NCI-H146 (cell line): ENCODE measurements around the gene ELOVL5.

Experiments used
- DNase-seq: peaks from one replicate; lab custom pipeline; 2025; lab: John Stamatoyannopoulos, UW

ELOVL5 gene

DNA sequence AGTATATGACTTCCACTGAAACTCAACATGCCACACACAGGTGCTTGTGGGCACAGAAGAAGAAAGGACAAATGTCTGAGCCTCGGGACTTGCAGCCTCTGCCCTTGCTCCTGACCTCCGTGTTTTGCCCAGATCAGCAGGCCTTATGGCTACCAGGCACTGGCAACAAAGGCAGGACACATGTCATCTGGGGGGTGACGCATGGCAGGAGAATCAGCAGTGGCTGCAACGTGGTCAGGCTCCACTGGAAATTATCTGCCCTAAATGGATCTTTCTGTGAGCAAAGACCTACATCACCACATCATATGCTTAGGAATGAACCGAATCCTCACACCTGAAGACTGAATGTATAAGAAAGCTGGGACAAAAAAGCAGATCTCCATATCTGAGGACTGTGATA is 78.9 kb downstream of the ELOVL5 start:
- no peak for DNase-seq

DNA sequence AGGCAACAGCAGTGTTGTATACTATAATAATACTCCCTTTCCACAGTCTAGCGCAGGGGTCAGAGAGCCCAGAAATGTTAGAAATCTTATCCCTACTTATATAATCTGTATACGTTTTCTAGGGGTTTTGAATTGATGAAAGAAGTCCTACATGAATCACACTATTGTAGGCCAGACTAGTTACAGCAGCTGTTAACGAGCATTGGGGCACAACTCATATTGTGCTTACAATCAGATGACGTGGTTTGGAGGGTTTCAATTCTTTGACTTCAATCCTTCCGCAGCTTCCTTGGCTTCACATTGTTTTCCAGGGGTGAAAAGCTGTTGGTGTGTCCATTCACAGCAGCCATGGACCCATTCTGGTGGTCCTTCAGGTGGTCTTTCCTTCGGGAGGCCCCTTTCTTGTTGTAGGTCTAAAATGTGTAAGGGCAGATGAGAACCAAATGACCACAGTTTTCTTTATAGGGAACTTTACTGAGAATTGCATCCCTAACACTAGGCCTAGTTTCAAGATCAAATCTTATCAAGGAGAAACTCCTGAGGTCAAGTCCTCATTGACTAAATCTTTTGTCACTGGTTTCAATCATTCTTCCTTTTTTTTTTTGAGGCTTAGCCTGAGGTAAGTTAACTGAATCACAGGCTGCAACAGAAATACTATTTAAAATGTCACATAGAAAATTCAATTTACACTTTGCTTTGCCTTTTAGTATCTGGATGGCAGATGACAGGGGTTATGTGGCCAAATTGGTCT is 79.7 kb downstream of the ELOVL5 start:
- no peak for DNase-seq

DNA sequence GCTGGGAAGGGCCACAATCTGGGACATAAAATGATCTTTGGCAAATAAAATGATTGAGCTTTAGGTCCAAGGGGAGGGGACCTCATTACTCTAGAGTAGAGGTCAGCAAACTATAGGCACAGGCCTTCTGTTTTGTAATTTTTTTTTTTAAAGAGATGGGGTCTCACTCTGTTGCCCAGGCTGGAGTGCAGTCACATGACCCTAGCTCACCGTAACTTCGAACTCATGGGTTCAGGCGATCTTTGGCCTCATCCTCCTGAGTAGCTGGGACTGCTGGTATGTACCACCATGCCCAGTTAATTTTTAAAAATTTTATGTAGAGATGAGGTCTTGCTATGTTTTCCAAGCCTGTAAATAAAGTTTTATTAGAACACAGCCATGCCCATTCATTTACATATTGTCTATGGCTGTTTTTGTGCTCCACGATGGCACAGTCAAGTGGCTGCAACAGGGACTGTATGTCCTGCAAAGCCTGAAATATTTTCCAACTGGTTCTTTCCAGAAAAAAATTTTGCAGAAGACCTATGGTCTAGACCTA is 82.1 kb downstream of the ELOVL5 start:
- no peak for DNase-seq

DNA sequence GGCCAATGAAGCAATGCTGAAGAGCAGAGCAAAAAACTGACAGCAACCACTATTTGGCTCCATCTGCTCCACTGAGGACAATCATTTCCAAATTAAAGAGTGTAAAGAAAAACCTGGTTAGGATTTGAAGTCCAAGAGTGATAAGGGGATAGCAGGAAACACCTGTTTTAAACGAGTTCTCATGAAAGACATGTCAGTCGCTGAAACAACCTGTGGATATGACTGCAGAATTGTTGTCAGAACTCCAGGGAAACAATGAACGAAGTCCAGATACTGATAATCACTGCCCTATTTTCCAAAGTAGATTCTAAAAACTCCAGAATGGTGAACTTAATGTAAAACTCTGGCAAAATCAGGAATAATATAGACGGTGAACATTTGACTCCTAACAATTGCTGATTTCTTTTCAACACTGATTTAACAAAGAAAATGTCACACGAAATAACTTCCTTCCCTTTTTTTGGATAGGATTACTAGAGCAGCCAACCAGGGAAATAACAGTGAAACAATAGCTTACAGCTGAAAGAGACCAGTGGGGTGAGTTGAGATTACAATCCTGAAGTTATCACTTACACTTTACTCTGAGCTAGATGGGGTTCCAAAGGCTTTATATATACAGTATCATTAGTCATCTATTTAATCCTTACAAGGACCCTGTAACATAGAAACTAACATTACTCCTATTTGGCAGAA is 83.7 kb downstream of the ELOVL5 start:
- DNase-seq = no peak

DNA sequence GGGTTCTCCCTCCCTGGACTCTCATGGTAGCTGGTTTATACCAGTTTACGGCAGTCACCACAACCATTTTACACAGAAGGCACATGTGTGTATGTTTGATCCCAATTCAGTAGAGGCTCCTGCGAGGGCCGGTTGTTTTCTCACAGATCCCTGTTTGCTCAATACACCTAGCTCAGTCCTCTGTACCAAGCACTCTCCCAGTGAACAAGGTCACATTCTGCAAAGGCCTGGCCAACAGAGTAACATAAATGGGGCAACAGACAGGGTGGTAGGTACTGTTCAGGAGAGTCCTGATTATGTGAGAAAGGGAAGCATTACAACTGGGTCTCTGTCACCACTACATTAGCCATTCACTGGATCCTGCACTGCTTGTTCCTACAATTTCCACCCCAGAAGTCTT is 84.4 kb downstream of the ELOVL5 start:
- DNase-seq = no peak

DNA sequence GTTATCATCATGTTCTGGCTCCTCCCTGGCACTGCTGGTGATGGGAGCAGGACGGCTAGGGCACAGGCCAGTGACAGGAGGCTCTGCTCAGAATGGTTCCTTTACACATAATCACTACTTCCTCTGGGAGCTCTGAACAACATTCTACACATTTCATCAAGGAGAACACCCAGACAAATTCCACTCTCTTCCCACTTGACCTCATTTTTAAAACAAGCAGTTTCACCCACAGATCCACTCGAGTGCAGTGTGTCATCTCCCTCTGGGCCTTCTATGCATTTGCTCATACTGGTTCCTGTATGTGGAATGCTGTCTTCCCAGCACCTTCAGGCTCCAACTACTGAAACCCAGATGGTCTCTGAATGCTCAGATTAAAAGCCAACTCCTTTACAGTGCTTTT is 84.8 kb downstream of the ELOVL5 start:
- no peak for DNase-seq

DNA sequence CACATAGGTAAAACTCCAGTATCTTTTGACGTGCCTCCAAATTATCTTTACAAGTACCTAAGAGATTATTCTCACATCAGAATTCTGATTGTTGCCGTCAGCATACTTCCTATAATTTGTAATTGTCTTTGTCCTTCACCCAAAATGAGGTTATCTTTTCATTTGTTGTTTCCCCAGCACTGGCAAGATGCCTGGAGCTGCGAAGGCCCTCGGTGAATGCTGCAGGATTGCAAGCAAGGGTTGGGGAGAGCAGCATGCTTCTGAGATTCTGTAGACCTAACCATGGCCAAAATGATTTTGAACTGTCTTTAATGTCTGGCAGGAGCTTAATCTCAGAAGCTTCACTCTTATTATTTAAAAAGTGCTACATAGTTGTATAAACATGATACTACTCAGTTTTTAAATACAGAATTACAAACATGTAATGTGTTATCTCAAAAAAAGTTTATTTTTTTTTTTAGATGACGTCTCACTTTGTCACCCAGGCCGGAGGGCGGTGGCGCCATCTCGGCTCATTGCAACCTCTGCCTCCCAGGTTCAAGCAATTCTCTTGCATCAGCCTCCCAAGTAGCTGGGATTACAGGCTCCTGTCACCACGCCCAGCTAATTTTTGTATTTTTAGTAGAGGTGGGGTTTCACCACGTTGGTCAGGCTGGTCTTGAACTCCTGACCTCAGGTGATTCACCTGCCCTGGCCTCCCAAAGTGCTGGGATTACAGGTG is 88.7 kb downstream of the ELOVL5 start:
- DNase-seq = no peak

DNA sequence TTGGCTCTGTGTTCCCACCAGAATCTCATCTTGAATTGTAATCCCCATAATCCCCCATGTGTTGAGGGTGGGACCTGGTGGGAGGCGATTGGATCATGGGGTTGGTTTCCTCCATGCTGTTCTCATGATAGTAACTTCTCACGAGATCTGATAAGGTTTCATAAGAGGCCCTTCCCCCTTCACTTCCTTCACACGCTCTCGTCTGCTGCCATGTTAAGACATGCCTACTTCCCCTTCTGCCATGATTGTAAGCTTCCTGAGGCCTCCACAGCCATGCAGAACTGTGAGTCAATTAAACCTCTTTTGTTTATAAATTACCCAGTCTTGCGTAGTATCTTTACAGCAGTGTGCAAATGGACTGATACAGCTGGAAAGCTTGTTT is 90.0 kb downstream of the ELOVL5 start:
- no peak for DNase-seq

DNA sequence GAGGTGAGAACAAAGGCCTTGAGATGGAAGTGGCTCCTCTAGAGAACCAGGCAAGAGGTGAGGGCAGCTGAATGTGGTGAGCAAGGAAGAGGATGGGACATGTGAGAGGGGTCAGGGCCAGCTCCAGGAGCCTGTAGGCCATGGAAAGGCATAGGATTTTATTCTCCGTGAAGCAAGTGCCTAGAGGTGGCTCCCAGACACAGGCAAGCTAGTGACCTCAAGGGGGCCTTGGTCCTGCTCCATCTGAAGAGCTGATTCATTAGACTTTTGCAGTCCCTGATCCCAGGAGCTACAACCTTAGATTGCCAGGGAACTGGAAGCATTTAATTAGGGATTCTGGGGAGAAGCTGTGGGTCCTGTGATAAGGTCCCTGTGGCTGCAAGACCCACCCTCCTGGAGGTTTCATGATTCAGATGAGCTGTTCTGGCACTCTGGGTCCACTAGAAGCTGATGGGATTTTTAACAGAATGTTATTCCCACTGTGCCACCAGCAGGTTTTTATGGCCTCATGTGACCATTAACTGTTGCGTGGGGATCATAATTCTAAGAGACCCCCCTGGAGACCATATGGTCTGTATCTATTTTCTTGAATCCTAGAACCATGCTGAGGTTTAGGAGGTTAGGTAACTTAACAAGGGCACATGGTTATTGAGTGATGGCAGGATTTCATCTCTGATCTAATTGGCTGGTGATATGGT is 90.5 kb downstream of the ELOVL5 start:
- no peak for DNase-seq

DNA sequence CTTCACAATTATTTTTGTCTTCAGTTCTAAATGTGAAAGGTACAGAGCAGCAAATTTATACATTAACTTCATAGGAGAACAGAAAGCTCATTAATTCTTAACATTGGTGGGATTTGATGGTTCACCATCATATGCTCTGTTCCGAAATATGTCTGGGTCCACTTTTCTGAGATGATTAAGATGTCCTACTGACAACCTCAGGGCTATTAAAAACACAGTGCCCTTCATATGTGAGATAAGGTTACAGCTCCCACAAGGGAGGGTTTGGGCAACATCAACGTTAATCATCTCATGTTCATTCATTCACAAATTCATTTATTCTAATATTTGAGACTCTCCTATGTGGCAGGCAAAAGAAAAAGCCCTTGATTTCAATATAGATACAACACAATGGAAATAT is 91.2 kb downstream of the ELOVL5 start:
- DNase-seq = no peak

DNA sequence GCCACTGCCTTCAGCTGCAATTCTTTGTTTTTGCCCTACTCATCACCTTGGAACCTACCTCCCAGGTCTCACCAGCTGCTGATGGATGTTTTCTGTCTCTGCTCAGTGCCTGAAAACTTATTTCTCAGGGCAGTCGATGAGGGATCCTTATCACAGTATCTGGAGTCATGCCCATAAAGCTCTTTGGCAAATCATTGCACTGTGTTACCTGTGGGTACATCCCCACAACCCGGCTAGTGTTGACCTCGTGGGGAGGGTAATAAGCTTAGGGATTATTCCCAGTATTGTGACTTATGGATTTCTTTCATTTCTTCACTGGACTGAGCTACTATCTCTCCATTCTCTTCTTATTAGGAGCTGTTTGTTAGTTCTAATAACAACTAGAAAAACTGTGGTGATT is 91.7 kb downstream of the ELOVL5 start:
- DNase-seq = no peak

DNA sequence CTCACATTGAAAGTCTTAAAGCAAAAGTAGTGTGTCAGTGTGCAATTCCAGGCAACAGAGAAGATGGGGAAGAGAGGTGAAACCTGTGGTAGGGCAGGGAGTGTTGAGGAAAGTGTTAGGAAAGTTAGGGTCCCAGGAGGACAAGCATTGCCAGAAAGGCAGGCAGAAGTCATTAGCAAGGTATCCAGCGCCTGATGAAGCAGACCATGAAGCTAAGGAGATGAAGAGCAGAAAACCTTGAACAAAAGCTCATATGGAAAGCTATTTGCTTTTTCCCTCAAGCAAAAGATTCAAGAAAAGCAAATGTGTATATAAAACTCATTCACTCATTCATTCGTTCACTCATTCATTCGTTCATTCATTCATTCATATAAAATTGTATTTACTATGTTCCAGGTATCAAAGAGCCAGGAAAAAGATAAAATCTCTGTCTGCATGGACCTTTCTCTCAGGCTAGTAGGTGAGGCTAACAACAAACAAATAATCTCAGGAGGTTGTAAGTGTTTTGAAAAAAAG is 96.5 kb downstream of the ELOVL5 start:
- no peak for DNase-seq

DNA sequence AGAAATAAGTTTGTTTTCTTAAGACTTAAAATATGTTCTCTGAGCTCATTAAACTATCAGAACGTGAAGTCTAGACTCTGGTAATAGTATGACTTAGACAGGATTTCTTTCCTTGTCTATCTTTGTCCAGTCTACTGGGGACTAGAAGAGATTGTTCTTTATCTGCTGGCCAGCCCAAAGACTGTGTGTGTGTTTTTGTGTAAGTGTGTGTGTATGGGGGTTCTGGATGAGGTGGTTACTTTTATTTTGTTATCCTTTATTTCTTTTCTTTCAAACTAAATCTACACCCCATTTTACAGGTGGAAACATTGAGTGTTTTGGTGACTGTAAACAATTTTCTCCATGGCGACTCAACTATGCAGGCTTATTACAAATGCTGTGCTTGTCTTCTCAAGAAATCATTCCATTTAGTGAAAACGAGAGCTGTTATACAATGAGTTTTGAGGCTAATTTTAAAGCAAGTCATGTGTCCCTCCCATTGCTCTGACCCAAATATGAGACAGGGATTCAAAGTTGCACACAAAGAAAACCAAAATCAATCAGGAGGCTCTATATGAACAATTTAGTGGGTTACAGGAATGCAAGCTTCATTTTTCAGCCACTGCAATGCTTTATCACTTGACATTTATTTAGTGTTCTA is 97.6 kb downstream of the ELOVL5 start:
- DNase-seq = no peak

DNA sequence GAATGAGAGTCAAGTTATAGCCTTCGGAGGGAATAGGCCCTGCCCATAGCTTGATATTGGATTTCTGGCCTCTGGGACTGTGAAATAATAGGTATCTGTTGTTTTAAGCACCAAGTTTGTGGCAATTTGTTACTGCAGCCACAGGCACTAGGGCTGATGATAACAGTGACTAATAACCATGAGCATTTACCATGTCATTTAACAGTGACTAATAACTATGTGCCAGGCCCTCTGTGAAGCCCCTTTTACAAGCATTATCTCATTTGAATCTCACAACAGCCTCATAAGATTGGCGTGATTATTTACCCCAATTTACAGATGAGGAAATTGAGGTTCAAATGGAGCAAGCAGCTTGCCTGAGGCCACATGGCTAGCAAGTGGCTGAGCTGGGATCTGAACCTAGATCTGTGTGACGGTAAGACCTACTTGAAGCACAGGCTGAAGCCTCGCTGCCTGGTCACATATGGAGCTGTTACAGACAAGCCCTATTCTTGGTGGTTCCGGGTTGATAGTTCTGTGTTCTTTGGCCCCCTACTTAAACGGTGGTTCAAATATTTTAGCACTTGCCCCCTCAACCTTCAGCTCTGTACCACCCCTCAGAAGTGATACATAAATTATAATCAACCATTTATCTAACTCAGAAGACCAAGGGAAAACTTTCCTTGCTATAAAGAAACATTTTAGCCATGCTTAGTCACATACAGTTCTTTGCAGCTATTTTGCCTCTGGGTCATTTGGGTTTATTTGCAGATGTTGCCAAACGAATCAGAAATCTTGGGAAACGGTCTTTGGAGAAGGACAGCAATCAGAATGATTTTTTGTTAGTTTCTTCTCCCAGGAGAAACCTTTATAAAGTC is 98.3 kb downstream of the ELOVL5 start:
- no peak for DNase-seq

DNA sequence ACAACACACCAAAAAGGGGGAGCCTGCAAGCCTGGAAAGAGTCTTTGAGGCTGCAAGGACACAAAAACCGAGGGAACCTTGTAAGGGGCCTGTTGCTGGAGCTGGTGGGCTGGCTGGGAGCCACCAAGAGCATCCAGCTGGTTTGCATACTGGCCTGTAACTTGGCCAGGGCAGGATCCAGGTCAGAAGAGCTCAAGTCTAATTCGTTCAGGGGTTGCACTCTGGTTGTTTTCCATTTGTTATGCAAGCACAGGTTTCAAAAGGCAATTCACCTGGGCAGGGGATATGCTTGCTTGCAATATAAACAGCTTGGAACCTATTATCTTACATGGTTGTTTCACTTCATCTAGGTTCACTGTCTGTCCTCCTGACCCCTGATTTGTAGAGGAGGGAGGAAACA is 101.8 kb downstream of the ELOVL5 start:
- no peak for DNase-seq

DNA sequence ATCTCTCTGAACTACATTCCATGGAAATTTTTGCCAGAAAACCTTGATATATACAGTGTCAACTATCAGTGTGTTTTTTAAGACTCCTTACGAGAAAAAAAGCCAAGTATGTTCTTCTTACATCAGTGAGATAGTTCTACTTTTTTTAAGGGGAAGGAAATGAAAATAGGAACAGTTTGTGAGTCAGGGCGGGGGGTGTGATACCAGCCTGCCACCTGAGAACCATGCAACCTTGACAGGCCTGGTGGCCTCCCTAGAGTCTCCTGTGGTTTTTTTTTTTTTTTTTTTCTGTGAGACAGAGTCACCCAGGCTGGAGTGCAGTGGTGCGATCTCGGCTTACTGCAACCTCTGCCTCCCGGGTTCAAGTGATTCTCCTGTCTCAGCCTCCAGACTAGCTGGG is 103.8 kb downstream of the ELOVL5 start:
- DNase-seq = no peak

DNA sequence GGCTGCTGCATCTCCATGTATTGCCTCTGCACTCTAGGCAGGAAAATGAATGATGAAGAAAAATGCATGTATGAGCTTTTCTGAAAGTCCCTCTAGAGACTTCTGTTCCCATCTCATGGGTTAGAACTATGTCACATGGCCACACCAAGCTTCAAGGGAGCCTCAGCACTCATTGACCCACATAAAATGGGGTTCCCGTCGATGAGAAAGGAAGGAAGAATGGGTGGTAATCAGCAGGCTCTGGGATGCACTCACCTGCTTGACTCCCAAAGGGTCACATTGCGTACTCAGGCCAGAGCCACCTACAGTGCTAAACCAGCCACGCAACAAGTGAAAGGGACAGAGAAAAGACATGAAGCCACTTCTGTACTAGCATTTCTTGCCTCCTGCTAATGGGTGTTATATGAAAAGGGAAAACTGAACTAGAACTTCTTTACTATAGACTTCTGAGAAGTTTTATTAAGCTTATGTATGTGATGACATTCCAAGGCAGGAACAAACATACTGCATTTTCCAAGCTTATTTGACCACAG is 104.3 kb downstream of the ELOVL5 start:
- no peak for DNase-seq

DNA sequence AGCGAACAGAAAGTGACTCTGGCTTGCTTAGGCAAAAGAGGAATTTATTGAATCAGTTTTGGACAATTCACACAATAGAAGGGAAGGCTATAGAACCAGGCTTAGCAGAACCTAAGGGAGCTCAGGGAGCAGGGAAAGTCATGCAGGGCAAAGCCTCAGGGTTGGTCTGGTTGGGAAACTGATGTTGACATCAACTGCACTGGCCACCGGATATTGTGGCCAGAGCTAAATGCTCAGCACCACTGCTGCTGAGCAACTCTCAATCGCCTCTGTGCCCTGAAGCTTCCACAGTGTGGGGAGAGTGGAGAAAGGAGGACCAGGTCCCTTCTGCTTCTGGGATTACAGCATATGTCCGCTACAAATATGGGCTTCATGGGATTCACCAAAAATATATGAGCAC is 106.8 kb downstream of the ELOVL5 start:
- no peak for DNase-seq

DNA sequence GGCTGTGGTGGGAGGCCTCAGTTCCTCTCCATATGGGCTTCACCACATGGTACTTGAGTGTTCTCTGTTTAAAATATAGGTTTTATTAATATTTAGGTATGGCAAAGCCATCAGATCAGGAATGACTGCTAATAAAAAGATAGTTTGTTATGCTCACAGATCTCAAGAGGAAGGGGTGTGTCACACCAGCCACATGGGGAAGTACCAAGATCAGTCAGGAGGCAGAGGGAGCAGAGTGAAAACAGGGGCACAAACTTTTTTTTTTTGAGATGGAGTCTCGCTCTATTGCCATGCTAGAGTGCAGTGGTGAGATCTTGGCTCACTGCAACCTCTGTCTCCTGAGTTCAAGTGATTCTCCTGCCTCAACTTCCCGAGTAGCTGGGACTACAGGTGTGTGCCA is 108.0 kb downstream of the ELOVL5 start:
- DNase-seq = no peak

DNA sequence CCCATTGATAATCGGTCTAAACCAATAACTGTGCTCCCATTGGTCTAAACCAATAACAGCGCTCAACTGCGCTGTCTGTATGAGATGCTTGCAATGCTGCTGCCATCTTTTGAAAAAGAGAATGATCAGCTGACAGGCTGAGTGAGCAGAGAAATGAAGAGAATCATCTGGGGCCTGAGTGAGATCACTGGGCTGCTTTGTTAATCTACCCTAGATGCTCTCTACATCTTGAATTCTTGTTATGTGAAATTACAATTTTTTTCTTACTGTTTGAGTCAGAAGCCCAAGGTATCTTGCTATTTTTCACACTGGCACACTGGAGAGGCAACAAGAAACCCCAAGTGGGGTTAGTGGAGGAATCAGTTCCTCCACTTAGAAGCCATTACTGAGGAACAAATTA is 108.6 kb downstream of the ELOVL5 start:
- no peak for DNase-seq
